ENCODE measurements around the gene DCC.

- TF ChIP-seq CTCF (IDR thresholded peaks at IDR 0.05 in 2 of 3, conservative IDR thresholded peaks at IDR 0.05 in 1 of 3; ENCODE audit: borderline replicate concordance in 1 of 3, insufficient read depth in 1 of 3, low read depth in 2 of 3, low read length in 2 of 3) (no peak), CBX3 (IDR thresholded peaks at IDR 0.05; ENCODE audit: low read depth) (no peak)
These were observed 530.2 kb downstream of the DCC start for GRCh38 chr18:52869942-52870907.

All from HCT116 (cell line).